Osteocyte (in vitro differentiated cells): ENCODE data around the gene ATP7B. TPM values are rescaled to one million over a fixed set of nuclear protein-coding genes. Genes with fewer than 3 reads are reported as not detected.

ENCODE experiments used
- DNase-seq: peaks from one replicate; pipeline ENCODE4 v3.0.0; 2021; ENCODE audit warnings: mixed read lengths; ENCODE audit not compliant: unreplicated experiment; ENCODE audit errors: extremely low spot score
- H3K27ac Mint-ChIP-seq: one replicate; pipeline ENCODE4 v1.8.0; 2021; ENCODE audit warnings: mild to moderate bottlenecking, mixed read lengths; ENCODE audit not compliant: unreplicated experiment
- H3K27me3 Mint-ChIP-seq: one replicate; pipeline ENCODE4 v1.8.0; 2021; ENCODE audit warnings: mixed read lengths; ENCODE audit not compliant: unreplicated experiment
- H3K36me3 Mint-ChIP-seq: one replicate; pipeline ENCODE4 v1.8.0; 2021; ENCODE audit warnings: mixed read lengths; ENCODE audit not compliant: unreplicated experiment
- H3K4me1 Mint-ChIP-seq: one replicate; pipeline ENCODE4 v1.8.0; 2021; ENCODE audit warnings: mixed read lengths; ENCODE audit not compliant: unreplicated experiment
- H3K4me3 Mint-ChIP-seq: one replicate; pipeline ENCODE4 v1.8.0; 2021; ENCODE audit warnings: mild to moderate bottlenecking, moderate library complexity, mixed read lengths; ENCODE audit not compliant: unreplicated experiment
- H3K9me3 Mint-ChIP-seq: one replicate; pipeline ENCODE4 v1.8.0; 2021; ENCODE audit warnings: mixed read lengths; ENCODE audit not compliant: unreplicated experiment
- CTCF ChIP-seq: fragments of 200-600 bp; sonication (generic); IDR thresholded peaks from 2 replicates; pipeline ENCODE4 v1.5.0; 2021; ENCODE audit warnings: antibody characterized with exemption, mild to moderate bottlenecking, moderate library complexity
- total RNA-seq: library from RNA; stranded (reverse); gene quantifications from 2 replicates; pipeline ENCODE4 v1.2.1, GENCODE V29; 2021

Gene ATP7B
- total RNA-seq, 1 donor from 2014 or later = 10.4 TPM

GRCh38 chr13:51944428-51944827 is 66.8 kb downstream of the ATP7B start:
- DNase-seq = no peak
- no peak for TF ChIP-seq CTCF
- Mint-ChIP-seq H3K36me3 (peaks cover 5% of the 10 kb centered on the region), H3K4me1 (no peaks in the 10 kb centered on the region), H3K27me3 (no peaks in the 10 kb centered on the region), H3K9me3 (no peaks in the 10 kb centered on the region), H3K4me3 (no peak overlapping the region), H3K27ac (no peak overlapping the region)

GRCh38 chr13:51943721-51944120 is 67.5 kb downstream of the ATP7B start:
- no peak for TF ChIP-seq CTCF
- Mint-ChIP-seq H3K9me3 (no peaks in the 10 kb centered on the region), H3K4me1 (no peaks in the 10 kb centered on the region), H3K4me3 (no peak overlapping the region), H3K27ac (no peak overlapping the region), H3K36me3 (peaks cover 5% of the 10 kb centered on the region), H3K27me3 (no peaks in the 10 kb centered on the region)
- no peak for DNase-seq

DNA sequence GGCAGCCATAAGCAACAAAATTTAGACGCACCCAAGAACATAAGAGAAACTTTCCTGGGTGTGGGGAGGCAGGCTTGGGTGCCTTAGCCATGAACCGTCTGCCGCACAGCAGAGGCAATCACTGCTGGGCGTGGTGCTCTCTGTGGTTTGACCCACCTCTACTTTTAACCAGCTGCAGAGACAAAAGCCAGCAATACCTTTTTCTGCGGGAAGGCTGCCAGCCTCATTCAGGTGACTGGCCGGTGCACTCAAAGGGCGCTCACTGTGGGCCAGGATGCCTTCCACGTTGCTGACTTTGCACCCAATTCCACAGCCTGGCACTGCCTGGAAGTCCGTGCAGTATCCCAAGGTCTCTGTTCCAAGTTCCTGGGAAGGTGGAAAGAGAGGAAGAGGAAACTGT is 69.1 kb downstream of the ATP7B start:
- Mint-ChIP-seq H3K9me3 (no peaks in the 10 kb centered on the region), H3K27ac (no peak overlapping the region), H3K27me3 (no peaks in the 10 kb centered on the region), H3K36me3 (peaks cover 7% of the 10 kb centered on the region), H3K4me3 (no peak overlapping the region), H3K4me1 (no peaks in the 10 kb centered on the region)
- no peak for DNase-seq
- TF ChIP-seq CTCF = no peak

DNA sequence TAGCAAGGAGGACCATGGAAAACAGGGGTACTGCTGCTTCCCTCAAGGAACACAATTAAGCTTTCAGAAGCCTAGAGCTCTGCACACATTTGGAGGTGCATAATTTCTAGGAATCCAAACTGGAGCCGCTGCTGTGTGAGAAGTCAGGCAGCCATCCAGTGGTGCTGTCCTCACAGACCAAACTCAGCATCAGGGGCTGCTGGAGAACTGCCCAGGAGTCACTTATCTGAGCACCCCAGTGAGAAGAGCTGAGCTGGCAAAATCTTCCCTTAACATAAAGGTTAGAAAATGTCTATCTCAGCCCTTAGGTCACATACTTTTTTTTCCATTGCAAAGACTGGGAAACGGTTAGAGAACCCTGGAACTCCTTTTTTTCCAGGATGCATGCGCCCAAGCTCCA is 72.8 kb downstream of the ATP7B start:
- no peaks in the 10 kb centered on the region for H3K4me1 Mint-ChIP-seq
- H3K36me3 Mint-ChIP-seq = peaks cover 4% of the 10 kb centered on the region
- TF ChIP-seq CTCF = no peak
- no peaks in the 10 kb centered on the region for H3K27me3 Mint-ChIP-seq
- H3K27ac Mint-ChIP-seq = no peak overlapping the region
- no peak for DNase-seq
- no peaks in the 10 kb centered on the region for H3K9me3 Mint-ChIP-seq
- H3K4me3 Mint-ChIP-seq = no peak overlapping the region

DNA sequence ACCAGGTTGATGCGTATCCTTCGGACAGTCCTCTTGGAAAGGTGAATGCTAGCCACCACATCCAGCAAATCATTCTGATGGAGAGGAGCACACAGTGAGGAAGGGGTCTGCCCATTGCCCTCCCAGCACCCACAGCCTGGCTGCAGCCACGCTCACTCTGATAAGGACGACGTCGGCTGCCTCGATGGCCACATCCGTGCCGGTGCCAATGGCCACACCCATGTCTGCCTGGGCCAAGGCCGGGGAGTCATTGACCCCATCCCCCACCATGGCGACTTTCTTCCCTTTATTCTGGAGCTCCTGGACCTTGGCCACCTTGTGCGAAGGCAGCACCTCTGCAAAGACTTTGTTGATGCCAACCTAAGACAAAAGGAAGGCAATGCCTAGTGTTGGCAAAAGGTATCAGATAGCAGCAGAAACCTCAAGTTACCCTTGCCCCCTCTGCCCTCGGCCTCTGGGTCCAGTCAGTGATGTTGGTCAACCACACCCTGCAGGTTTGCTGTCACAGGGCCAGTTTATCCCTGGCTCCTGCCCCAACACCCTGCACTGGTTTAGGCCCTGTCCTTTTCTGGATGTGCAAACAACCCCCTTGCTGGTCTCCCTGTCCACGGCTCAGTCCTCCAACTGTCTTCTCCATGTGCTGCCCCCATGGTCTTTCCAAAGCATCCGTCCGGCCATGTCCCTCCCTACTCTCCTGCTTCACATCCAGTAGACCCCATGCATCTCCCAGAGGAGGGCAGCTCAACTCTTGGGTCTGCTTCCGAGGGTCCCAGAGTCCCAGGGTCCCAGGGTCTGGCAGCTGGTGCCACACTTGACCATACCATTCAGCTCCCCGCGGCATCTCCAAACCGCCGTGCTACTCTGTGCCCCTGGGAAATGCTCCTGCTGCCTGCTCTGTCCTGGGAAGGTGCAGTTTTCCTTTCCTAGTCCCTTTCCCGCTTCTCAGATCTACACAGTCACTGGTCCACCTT is 73.6 kb downstream of the ATP7B start:
- DNase-seq = no peak
- no peak overlapping the region for H3K4me3 Mint-ChIP-seq

More for the DNA sequence above, 73.6 kb downstream of the ATP7B start:
- no peaks in the 10 kb centered on the region for H3K9me3 Mint-ChIP-seq
- H3K36me3 Mint-ChIP-seq = peaks cover 4% of the 10 kb centered on the region
- no peaks in the 10 kb centered on the region for H3K4me1 Mint-ChIP-seq
- no peaks in the 10 kb centered on the region for H3K27me3 Mint-ChIP-seq
- no peak for TF ChIP-seq CTCF
- no peak overlapping the region for H3K27ac Mint-ChIP-seq
